Measurements from ENCODE around the gene AIPL1. TPM values are rescaled to one million over a fixed set of nuclear protein-coding genes. Genes with fewer than 3 reads are reported as not detected.

Gene AIPL1
- total and polyA plus RNA-seq, 2 experiments from 2014 or later = not detected

- Histone ChIP-seq H3K27ac (no peak overlapping the region), H3K9me2 (replicated peaks; ENCODE audit: insufficient read depth) (no peaks in the 10 kb centered on the region), H3K27me3 (no peaks in the 10 kb centered on the region), H3K4me2 (no peak overlapping the region), H4K20me1 (ENCODE audit: insufficient read depth, poor library complexity, severe bottlenecking) (no peaks in the 10 kb centered on the region), H3K4me1 (ENCODE audit: insufficient read depth) (no peaks in the 10 kb centered on the region), H3K36me3 (replicated peaks; ENCODE audit: insufficient read depth, low read depth) (no peaks in the 10 kb centered on the region), H3K4me3 (no peak overlapping the region), H3K9me3 (ENCODE audit: low read depth) (no peaks in the 10 kb centered on the region), H2AFZ (no peak overlapping the region), H3K79me2 (no peaks in the 10 kb centered on the region)
- no peak for DNase-seq (ENCODE audit: low spot score)
- WGBS (ENCODE audit: low lambda C conversion rate, missing lambda C conversion rate) = 96% methylated on average over 6 of the region's 6 CpGs
- no peak for TF ChIP-seq CTCF (IDR thresholded peaks at IDR 0.05; ENCODE audit: poor library complexity)
- no peak for TF ChIP-seq EZH2 (IDR thresholded peaks at IDR 0.05; ENCODE audit: borderline replicate concordance)
Measured at GRCh38 chr17:6448473-6448872, 13.6 kb upstream of the AIPL1 start.

GRCh38 chr17:6446516-6447100 is 11.7 kb upstream of the AIPL1 start:
- H3K4me3 ChIP-seq = no peak overlapping the region
- no peaks in the 10 kb centered on the region for H4K20me1 ChIP-seq (ENCODE audit: insufficient read depth, poor library complexity, severe bottlenecking)
- no peak for TF ChIP-seq CTCF (IDR thresholded peaks at IDR 0.05; ENCODE audit: poor library complexity)
- TF ChIP-seq EZH2 (IDR thresholded peaks at IDR 0.05; ENCODE audit: borderline replicate concordance) = no peak
- no peak for TF ChIP-seq EZH2phosphoT487 (IDR thresholded peaks at IDR 0.05; ENCODE audit: low read depth, severe bottlenecking, unreplicated experiment)
- no peaks in the 10 kb centered on the region for H3K4me1 ChIP-seq (ENCODE audit: insufficient read depth)
- 90% methylated on average over 9 of the region's 9 CpGs for WGBS (ENCODE audit: low lambda C conversion rate, missing lambda C conversion rate)
- no peak overlapping the region for H2AFZ ChIP-seq
- no peaks in the 10 kb centered on the region for H3K9me2 ChIP-seq (replicated peaks; ENCODE audit: insufficient read depth)
- H3K79me2 ChIP-seq = no peaks in the 10 kb centered on the region
- H3K36me3 ChIP-seq (replicated peaks; ENCODE audit: insufficient read depth, low read depth) = no peaks in the 10 kb centered on the region
- no peak for DNase-seq (ENCODE audit: low spot score)
- no peaks in the 10 kb centered on the region for H3K27me3 ChIP-seq
- no peaks in the 10 kb centered on the region for H3K9me3 ChIP-seq (ENCODE audit: low read depth)
- no peak overlapping the region for H3K4me2 ChIP-seq
- no peak overlapping the region for H3K27ac ChIP-seq

- peak overlapping the region; percentile 91 for H3K4me2 ChIP-seq
- no peak for DNase-seq (ENCODE audit: low spot score)
- no peaks in the 10 kb centered on the region for H3K9me3 ChIP-seq (ENCODE audit: low read depth)
- H4K20me1 ChIP-seq (ENCODE audit: insufficient read depth, poor library complexity, severe bottlenecking) = no peaks in the 10 kb centered on the region
- 30% methylated on average over 32 of the region's 36 CpGs for WGBS (ENCODE audit: low lambda C conversion rate, missing lambda C conversion rate)
- peak overlapping the region; percentile 47 for H2AFZ ChIP-seq
- H3K27me3 ChIP-seq = no peaks in the 10 kb centered on the region
- H3K9me2 ChIP-seq (replicated peaks; ENCODE audit: insufficient read depth) = no peaks in the 10 kb centered on the region
- H3K4me1 ChIP-seq (ENCODE audit: insufficient read depth) = no peaks in the 10 kb centered on the region
- no peak overlapping the region for H3K27ac ChIP-seq
- no peaks in the 10 kb centered on the region for H3K36me3 ChIP-seq (replicated peaks; ENCODE audit: insufficient read depth, low read depth)
- peak overlapping the region; percentile 47 for H3K4me3 ChIP-seq
- no peak for TF ChIP-seq EZH2 (IDR thresholded peaks at IDR 0.05; ENCODE audit: borderline replicate concordance)
- TF ChIP-seq EZH2phosphoT487 (IDR thresholded peaks at IDR 0.05; ENCODE audit: low read depth, severe bottlenecking, unreplicated experiment) = no peak
- no peak for TF ChIP-seq CTCF (IDR thresholded peaks at IDR 0.05; ENCODE audit: poor library complexity)
- H3K79me2 ChIP-seq = no peaks in the 10 kb centered on the region
Measured at GRCh38 chr17:6444571-6445335, 9.8 kb upstream of the AIPL1 start.
